Peyer's patch (tissue), 4 donors: ENCODE data around the gene FAM107B.

Experiments
- POLR2A ChIP-seq, 2 donors: fragments of 450-650 bp; IDR thresholded peaks; one replicate each; pipeline ENCODE4 v1.5.1; 2017; ENCODE audit warnings: antibody characterized with exemption in 2 of 2, mild to moderate bottlenecking in 2 of 2, moderate library complexity in 2 of 2
- TF ChIP-seq, protein P1 (sequence below), 6 experiments: fragments of 450-650 bp in 4 of 6; fragments of 200-600 bp in 2 of 6; sonication (generic) in 1 of 6; IDR thresholded peaks; one replicate each; pipeline ENCODE4 v1.5.1; 2017 to 2019; ENCODE audit warnings: antibody characterized with exemption in 6 of 6, mild to moderate bottlenecking in 3 of 6, moderate library complexity in 1 of 6

DNA sequence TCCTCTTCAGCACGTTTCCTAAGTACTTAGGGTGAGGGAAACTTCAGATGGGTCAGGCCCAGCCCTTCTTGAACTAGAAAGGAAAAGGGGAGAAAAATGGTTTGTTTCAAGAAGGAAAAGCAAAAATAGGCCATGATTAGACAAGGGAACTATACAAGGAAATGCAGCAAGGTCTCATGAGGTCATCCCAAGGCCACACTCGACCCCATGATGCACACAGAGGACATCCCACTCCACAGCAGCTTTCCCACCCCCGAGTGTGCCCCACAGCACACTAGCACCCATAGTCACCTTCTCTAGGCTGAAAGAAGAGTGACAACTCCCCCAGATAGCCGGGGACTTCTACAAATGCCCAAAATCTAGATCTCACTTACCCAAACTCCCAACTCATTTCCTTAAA lies 173.4 kb downstream of the FAM107B start:
- TF ChIP-seq, protein P1, sequence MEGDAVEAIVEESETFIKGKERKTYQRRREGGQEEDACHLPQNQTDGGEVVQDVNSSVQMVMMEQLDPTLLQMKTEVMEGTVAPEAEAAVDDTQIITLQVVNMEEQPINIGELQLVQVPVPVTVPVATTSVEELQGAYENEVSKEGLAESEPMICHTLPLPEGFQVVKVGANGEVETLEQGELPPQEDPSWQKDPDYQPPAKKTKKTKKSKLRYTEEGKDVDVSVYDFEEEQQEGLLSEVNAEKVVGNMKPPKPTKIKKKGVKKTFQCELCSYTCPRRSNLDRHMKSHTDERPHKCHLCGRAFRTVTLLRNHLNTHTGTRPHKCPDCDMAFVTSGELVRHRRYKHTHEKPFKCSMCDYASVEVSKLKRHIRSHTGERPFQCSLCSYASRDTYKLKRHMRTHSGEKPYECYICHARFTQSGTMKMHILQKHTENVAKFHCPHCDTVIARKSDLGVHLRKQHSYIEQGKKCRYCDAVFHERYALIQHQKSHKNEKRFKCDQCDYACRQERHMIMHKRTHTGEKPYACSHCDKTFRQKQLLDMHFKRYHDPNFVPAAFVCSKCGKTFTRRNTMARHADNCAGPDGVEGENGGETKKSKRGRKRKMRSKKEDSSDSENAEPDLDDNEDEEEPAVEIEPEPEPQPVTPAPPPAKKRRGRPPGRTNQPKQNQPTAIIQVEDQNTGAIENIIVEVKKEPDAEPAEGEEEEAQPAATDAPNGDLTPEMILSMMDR (IDR thresholded peaks at IDR 0.05) = no peak
- no peak for TF ChIP-seq POLR2A (IDR thresholded peaks at IDR 0.05)
